Stimulated activated CD8-positive, alpha-beta memory T cell treated with anti-CD3 and anti-CD28 coated beads, Interleukin-7, amount 100 ng/mL, for 24 hours (primary cell): ENCODE results near the gene MACROD2.

Experiments used
- DNase-seq: peaks from one replicate; pipeline ENCODE4 v3.0.0-alpha.2; 2020; ENCODE audit warnings: low read depth

Gene MACROD2

GRCh38 chr20:15447549-15447948 is 1452.2 kb downstream of the MACROD2 start:
- no peak for DNase-seq

GRCh38 chr20:15449061-15449460 is 1453.7 kb downstream of the MACROD2 start:
- no peak for DNase-seq

GRCh38 chr20:15451241-15451640 is 1455.9 kb downstream of the MACROD2 start:
- no peak for DNase-seq

- DNase-seq: no peak
These were observed 1460.0 kb downstream of the MACROD2 start for GRCh38 chr20:15455279-15455678.

- DNase-seq: no peak
These were observed 1466.6 kb downstream of the MACROD2 start for GRCh38 chr20:15461938-15462337.

GRCh38 chr20:15475483-15475882 is 1480.2 kb downstream of the MACROD2 start:
- no peak for DNase-seq

- no peak for DNase-seq
These were observed 1480.9 kb downstream of the MACROD2 start for GRCh38 chr20:15476186-15476585.

- DNase-seq: no peak
These were observed 1481.5 kb downstream of the MACROD2 start for GRCh38 chr20:15476781-15477180.

- no peak for DNase-seq
These were observed 1487.2 kb downstream of the MACROD2 start for GRCh38 chr20:15482525-15482924.

- no peak for DNase-seq
These were observed 1490.2 kb downstream of the MACROD2 start for GRCh38 chr20:15485519-15485918.

GRCh38 chr20:15487030-15487429 is 1491.7 kb downstream of the MACROD2 start:
- no peak for DNase-seq

- DNase-seq: no peak
These were observed 1492.4 kb downstream of the MACROD2 start for GRCh38 chr20:15487682-15488081.

- no peak for DNase-seq
These were observed 1496.3 kb downstream of the MACROD2 start for GRCh38 chr20:15491575-15491974.

- no peak for DNase-seq
These were observed 1499.5 kb downstream of the MACROD2 start for GRCh38 chr20:15494851-15495250.

- DNase-seq: no peak
These were observed 1501.3 kb downstream of the MACROD2 start for GRCh38 chr20:15496501-15497039.

- DNase-seq: no peak
These were observed 1503.6 kb downstream of the MACROD2 start for GRCh38 chr20:15498926-15499325.

GRCh38 chr20:15506311-15506710 is 1511.0 kb downstream of the MACROD2 start:
- DNase-seq: no peak

- no peak for DNase-seq
These were observed 1511.8 kb downstream of the MACROD2 start for GRCh38 chr20:15507151-15507550.

- DNase-seq: no peak
These were observed 1516.2 kb downstream of the MACROD2 start for GRCh38 chr20:15511551-15511950.

GRCh38 chr20:15512916-15513315 is 1517.6 kb downstream of the MACROD2 start:
- DNase-seq: no peak

- DNase-seq: no peak
These were observed 1520.4 kb downstream of the MACROD2 start for GRCh38 chr20:15515691-15516090.

- DNase-seq: no peak
These were observed 1525.7 kb downstream of the MACROD2 start for GRCh38 chr20:15520930-15521524.

GRCh38 chr20:15523400-15523799 is 1528.1 kb downstream of the MACROD2 start:
- no peak for DNase-seq

- DNase-seq: no peak
These were observed 1533.2 kb downstream of the MACROD2 start for GRCh38 chr20:15528391-15529111.
